ENCODE measurements around the gene LRRK1.

Gene LRRK1

DNA sequence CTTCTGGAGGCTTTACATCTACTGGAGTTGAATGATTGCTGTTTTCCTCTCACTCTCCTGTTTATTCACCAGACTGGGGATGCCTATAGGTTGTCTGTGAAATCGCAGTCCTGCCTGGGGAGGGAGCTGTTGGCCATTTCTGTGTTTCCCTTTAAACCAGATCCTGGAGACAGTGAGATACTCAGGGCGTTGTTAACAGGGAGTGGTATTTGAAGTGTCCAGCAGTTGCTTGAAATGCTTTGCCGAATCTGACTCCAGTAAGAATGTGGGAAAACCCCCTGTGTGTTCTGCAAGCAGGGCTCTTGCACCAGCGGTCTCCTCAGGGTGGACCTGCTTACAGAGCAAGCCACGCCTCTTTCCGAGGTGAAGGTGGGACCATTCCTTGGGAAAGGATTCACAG is 4.3 kb upstream of the LRRK1 start:
- no peak for DNase-seq (ENCODE audit: low read depth, low spot score)

DNA sequence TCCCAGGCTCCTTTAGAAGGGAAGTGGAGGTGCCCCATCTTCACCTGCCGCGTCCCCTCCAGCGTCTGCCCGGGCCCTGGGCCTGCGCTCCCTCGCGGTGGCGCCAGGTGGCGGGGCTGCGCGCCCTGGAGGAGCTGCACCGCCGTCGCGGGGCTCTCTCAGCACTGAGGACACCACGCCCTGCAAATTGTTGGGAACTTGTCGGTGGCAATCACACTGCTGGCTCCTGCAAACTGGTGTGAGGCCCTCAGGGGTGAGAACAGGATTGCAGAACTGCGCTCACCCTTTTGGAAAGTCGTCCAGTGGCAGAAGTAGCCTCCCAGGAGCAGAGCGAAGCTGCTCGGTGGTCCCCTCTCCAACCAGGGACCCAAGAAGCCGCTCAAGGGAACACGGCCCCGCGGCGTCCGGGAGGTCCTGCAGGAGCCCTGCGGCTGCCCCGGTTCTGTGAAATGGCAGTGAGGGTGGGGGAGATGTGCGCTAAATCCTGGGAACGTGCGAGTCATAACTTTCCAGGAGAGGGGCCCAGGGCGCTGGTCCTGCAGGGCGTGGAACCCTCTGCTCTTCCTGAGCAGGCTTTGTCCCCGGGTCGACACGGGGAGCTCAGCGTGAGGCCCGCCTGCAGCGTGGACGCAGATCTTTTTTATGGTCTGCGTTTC is 995 bp upstream of the LRRK1 start:
- DNase-seq (ENCODE audit: low read depth, low spot score), result peak; percentile 31

- DNase-seq (ENCODE audit: low read depth, low spot score), result no peak
These were observed 586 bp downstream of the LRRK1 start for GRCh38 chr15:100919481-100920405.

GRCh38 chr15:100920516-100921135 is 1.5 kb downstream of the LRRK1 start:
- no peak for DNase-seq (ENCODE audit: low read depth, low spot score)

- no peak for DNase-seq (ENCODE audit: low read depth, low spot score)
These were observed 3.3 kb downstream of the LRRK1 start for GRCh38 chr15:100922192-100923040.

- no peak for DNase-seq (ENCODE audit: low read depth, low spot score)
These were observed 3.9 kb downstream of the LRRK1 start for GRCh38 chr15:100923076-100923475.

DNA sequence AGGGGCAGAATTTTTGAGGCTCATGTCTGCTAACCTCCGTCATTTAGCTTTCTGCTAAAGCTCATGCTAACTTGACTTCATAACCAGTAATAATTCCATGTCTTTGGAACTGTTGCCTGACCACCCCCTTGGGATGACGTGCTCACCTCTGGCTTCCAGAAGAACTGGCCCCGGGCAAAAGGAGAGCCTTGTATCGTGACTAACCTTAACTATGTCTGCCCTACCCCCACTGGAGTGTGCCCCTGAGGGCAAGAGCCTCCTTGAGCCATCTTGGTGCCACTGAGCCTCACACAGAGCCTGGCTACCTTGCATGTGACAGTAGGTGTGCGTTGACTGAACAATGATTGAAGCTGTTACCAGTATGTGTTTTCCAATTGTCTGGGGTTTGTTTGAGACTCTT is 4.7 kb downstream of the LRRK1 start:
- DNase-seq (ENCODE audit: low read depth, low spot score), result no peak

DNA sequence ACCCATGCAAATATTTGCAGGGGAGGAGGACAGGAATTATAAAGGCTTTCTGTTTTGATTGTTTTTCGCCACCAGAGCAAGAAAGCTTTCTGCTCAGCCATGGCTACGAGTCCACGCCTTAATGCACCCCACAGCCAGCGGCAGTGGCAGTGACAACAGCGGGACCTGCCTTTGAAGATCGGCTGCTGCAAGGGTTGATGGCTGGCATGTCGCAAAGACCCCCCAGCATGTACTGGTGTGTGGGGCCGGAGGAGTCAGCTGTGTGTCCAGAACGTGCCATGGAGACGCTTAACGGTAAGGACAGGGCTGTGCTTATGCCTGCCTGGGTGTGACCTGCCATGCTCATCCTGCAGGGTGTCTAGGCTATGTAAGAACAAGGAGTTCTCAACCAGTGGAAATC is 5.3 kb downstream of the LRRK1 start:
- DNase-seq (ENCODE audit: low read depth, low spot score), result no peak

DNA sequence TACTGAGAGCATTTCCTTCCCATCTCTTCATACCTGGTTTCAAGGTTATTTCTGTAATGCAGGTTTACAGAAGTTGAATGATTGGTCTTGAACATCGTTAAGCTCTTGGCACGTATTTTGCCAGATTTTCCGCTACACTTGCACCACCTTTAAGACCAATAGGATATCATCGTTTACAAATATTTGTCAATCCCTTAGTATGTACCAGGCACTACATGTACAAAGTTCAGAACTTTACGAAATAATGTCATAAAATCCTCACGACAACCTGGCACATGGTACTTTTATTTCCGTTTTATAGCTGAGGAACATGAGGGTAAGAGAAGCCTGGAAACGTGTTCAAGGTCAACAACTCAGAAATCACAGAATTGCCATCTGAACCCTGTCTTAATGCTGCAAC is 6.3 kb downstream of the LRRK1 start:
- no peak for DNase-seq (ENCODE audit: low read depth, low spot score)

GRCh38 chr15:100926258-100926657 is 7.1 kb downstream of the LRRK1 start:
- no peak for DNase-seq (ENCODE audit: low read depth, low spot score)

GRCh38 chr15:100926971-100927756 is 8.0 kb downstream of the LRRK1 start:
- no peak for DNase-seq (ENCODE audit: low read depth, low spot score)

- no peak for DNase-seq (ENCODE audit: low read depth, low spot score)
These were observed 9.6 kb downstream of the LRRK1 start for GRCh38 chr15:100928632-100929280.

- no peak for DNase-seq (ENCODE audit: low read depth, low spot score)
These were observed 10.5 kb downstream of the LRRK1 start for GRCh38 chr15:100929641-100930042.

DNA sequence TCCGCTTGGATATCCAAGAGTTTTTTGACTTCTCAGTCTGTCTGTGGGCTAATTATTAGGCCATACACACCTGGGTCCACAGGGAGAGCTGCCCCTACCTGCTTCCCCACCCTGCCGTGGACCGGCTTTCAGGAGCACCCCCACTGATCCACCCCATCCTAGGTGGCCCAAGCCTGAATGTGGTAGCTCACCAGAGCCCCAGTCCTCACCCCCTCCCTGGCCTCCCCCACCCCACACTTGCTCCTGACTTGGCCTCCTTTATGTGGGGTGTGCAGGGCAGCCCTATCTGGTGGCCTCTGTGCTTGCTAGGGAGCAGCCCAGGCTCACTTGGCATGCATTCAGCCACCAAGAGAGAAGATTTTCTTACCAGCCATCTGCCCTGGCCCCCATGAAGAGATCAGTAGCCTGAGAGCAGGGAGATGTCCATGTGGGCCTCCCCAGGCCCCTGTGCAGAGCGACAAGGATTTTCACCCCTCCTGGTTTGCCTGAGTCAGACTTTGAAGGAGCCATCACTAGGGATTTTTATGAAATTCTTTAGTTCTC is 11.2 kb downstream of the LRRK1 start:
- no peak for DNase-seq (ENCODE audit: low read depth, low spot score)

DNA sequence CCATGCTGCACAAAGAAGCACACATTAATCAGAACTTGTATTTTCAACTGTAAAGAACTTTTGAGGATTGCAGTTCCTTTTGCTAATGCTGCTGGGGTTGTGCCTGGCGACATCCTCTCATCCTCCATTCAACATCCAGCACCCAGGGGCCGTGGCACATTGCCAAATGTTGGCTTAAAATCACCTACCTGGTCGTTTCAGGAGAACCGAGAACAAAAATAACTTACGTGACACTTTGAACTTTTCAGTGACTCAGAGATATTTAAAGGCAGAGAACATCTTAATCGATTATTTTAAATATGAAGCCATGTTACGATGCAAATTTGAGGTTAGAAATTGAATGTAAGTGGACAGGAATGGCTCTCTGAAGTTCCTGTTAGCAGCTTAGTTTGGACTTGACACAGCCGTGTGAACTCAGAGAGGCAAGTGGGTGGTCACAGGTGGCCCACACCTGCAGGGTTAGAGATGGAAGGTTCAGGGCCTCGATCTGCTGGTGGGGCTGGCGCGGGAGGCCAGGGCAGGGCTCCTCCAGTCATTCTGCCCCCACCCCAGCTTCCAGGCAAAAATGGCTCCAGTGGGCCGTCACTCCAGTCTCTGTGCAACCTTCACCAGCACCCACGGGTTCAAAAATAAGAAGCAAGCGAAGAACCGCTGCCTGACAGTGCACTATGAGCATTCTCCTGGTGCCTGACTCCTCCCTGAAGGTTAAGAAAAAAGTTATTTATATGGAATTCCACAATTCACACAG is 12.2 kb downstream of the LRRK1 start:
- no peak for DNase-seq (ENCODE audit: low read depth, low spot score)

DNA sequence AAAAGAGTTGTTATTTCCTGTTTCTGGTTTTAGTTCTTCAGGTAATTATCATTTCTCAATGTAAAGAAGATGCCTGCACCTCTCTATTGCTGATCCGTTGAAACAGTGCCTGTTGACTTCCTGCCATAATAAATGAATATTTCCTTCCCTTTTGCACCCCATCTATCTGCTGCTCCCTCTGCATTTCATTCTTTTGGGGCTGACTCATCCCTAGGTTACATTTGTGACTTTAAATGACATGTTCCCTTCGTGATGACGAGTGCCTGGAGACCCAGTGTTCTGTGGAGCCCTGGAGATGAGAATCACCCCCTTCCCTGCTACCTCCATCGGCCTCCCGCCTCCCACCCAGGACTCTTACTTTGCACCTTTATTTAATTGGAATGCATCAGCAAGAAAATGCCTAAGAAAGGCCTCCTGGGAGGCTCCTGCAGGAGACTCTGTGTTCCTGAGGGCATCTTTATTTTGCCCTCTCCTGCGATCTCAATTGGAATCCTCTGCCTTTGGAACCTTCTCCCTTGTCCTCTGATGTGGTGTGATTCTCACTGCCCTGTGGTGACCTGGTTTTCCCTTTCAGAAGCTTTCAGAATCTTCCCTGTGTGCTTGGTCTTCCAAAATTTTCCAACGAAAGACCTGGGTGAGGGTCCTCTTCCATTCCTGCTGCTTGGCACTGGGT is 13.7 kb downstream of the LRRK1 start:
- no peak for DNase-seq (ENCODE audit: low read depth, low spot score)

DNA sequence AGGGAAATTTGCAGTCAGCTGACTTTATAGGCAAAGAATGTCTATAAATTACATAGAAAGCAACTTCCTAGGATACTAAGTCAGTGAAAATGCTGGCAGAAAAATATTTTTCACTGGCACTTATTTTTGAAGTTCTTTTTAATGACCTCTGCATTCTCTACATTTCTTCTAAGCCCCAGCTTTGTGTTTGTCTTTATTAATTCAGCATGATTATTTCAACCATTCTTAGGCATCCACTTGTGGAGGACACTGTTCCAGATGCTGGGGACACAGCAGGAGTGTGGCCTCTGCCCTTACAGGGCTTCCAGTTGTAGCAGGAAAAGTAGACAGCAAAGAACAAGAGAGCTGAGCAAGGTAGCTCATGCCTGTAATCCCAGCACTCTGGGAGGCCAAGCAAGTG is 15.0 kb downstream of the LRRK1 start:
- DNase-seq (ENCODE audit: low read depth, low spot score), result no peak

DNA sequence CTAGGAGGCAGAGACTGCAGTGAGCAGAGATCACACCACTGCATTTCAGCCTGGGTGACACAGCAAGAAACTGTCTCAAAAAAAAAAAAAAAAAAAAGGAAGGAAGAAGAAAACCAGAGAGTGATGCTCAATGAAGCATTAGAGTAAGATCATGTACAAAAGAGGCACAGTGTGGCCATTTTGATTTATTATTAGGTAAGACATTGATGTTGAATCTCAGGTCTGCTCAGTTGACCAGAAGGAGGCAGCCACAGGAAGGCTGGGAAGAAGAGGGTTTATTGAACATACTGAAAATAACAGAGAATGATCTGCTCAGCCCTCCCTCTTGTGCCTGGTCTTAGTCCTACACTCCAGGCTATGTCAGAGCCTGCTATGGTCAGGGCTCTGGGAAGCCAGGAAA is 15.6 kb downstream of the LRRK1 start:
- DNase-seq (ENCODE audit: low read depth, low spot score), result no peak

DNA sequence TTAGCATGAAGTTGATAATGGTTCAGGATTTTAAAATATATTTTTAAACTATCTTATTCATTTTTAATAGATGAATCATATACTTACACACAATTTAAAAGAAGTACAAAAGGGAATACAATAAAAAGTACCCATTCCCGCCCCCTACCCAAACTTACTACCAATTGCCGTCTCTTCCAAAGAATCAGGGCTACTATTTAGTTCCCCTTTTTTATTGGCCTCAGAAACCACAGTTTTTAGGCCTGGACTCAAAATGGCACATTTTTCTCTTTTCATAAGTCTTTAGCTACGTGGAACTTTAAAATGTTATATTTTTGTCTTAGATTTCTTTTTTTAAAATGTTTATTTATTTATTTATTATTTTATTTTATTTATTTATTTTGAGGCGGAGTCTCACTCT is 18.0 kb downstream of the LRRK1 start:
- DNase-seq (ENCODE audit: low read depth, low spot score), result no peak

Measured in smooth muscle cell of the brain vasculature (primary cell).